WI38 (cell line): ENCODE results near the gene FHDC1.

ENCODE experiments used
- H3K4me3 ChIP-seq: 2 replicates; pipeline ENCODE4 v1.5.1; 2011; ENCODE audit warnings: low read depth, mild to moderate bottlenecking, control low read depth, low read length
- TF ChIP-seq, protein P1 (sequence below): IDR thresholded peaks from 2 replicates; pipeline ENCODE4 v1.5.1; 2012; ENCODE audit warnings: low read depth, mild to moderate bottlenecking, control low read depth, low read length

FHDC1 gene

DNA sequence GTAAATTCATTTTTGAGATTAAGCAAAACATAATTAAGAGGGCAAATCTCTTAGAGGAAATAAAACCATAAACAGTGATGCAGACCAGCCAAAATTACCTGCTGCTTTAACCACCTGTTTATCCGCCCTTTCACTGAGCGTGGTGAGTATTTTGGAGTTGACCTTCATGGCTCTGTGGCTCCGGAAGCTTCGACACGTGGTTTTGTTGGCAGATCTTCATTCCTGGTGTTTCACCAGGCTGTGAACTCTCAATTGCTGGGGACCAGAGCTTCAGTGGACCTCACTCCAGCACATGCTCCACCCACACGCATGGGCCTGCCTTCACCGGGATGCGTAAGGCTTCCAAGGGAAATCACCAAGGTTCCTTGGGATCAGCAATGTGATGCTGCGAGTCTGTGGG, 83.8 kb downstream of the FHDC1 start:
- TF ChIP-seq, protein P1, sequence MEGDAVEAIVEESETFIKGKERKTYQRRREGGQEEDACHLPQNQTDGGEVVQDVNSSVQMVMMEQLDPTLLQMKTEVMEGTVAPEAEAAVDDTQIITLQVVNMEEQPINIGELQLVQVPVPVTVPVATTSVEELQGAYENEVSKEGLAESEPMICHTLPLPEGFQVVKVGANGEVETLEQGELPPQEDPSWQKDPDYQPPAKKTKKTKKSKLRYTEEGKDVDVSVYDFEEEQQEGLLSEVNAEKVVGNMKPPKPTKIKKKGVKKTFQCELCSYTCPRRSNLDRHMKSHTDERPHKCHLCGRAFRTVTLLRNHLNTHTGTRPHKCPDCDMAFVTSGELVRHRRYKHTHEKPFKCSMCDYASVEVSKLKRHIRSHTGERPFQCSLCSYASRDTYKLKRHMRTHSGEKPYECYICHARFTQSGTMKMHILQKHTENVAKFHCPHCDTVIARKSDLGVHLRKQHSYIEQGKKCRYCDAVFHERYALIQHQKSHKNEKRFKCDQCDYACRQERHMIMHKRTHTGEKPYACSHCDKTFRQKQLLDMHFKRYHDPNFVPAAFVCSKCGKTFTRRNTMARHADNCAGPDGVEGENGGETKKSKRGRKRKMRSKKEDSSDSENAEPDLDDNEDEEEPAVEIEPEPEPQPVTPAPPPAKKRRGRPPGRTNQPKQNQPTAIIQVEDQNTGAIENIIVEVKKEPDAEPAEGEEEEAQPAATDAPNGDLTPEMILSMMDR: no peak
- no peak overlapping the region for H3K4me3 ChIP-seq

DNA sequence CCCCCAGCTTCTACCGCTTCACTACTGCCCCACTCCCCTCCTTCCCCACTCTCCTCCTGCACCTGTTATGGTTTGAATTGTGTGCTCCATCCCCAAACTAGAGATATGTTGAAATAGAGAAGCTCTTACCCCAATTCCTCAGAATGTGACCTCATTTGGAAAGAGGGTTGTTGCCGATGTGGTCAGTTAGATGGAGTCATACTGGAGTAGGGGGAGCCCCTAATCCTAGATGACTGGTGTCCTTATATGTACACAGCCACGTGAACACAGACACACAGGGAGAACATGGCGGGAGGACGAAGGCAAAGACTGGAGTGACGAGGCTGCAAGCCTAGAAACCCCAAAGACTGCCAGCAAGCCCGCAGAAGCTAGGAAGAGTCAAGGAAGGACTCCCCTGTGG, 84.3 kb downstream of the FHDC1 start:
- TF ChIP-seq, protein P1: no peak
- H3K4me3 ChIP-seq: no peak overlapping the region

DNA sequence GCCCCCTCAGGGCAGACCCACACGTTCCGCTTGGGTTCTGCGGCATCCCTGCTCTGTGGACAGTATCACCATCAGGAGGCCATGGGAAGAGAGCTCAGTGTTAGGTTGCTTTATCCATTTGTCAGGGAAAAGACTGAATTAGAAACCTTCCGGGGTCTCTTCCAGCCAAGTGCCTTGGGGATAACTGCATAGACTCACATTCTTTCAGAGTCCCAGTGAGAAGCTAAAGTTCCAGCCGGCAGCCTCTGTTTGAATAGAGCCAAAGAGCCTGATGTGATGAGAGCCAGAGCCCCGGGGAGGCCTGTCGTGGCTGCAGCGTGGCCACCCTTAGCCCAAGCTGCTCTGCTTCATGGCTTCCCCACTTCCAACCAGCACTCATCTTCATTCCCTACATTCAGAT, 85.2 kb downstream of the FHDC1 start:
- TF ChIP-seq, protein P1: no peak
- no peak overlapping the region for H3K4me3 ChIP-seq

DNA sequence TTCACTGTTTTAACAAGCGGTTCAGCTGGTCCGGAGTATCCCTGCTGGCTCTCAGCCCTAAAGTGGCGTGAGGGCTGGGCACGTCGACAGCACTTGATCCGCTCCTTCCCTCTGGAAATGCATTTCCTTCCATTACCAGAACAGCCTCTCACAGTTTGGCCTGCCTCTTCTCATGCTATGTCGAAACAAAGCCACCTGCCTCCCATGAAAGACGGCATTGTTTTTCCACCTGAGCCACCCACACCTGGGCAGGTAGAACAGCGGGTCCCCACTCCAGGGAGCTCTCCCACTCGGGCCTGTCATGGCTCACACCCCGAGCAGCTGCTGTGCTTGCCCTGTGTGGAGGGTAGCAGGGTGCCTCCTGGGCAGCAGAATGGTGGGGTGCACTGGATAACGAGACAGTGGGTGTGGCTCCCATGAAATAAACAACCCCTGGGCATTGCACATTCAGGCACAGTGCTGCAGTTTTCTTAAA, 86.2 kb downstream of the FHDC1 start:
- TF ChIP-seq, protein P1: no peak
- H3K4me3 ChIP-seq: no peak overlapping the region

DNA sequence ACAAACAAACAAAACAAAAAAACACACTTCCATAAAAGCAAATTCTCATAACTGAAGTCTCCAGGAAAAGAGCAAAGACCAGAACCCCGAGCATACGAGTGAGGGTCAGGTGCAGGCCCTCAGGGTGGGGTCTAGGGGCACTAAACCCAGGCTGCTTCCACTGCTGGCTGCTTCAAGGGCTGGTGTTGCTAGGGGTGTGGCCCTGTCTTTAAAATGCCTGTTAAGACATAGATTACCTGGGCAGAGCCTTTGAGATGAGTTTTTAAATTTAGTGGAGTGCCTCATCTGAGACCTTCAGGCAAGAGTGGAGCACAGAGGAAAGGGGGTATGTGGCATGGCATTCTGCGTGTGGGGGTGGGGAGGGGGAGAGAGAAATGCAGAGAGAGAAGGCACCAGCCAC, 87.0 kb downstream of the FHDC1 start:
- TF ChIP-seq, protein P1: no peak
- H3K4me3 ChIP-seq: no peak overlapping the region

DNA sequence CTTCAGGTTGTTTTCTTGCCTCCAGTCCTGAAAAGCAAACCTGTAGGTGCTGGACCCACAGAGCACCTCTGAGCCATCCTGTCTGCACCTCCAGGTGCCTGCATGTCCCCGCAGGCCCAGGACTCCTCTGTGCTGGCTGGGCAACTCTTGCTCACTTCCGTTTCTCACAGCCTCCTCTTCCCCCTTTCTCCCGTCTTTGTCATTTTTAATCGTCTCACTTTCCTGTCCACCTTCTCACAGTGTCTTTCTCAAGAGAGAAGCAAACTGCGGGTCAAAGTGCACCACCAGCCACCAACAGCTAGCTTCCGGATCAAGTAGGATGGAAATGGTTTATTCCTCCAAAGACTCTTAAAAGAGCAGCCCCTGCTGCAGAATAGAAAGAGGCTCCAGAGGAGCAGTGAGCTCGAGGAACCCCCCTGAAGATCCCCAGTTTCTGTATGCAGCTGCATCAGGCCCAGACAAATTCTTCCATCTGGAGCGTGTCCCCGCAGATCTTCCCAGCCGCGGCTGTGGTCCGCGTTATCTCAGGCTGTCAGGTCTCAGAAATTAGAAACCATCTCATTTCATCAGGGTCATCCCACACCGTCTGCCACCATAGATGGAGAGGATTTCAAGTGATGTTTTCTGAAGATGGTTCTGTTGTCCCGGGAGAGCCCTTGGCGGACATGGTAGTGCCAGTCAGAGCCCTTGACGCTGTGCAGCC, 87.7 kb downstream of the FHDC1 start:
- TF ChIP-seq, protein P1: no peak
- no peak overlapping the region for H3K4me3 ChIP-seq

DNA sequence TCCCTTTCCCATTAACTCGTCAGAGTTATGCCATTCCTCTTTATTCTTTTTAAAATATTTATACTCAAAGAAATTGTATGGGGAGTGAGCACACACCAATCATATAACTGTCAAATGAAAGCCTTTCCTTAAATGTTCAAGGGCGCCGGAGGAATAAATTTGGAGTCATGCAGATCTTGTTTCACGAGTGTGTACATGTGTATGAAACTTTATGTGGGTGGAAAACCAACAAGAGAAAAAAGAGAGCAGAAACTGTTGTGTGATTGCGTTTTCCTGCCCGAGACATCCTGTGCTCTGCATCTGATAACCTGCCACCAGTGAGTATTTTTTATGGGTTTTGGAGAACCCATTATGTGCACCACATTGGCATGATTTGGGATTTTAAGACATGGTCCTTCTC, 88.3 kb downstream of the FHDC1 start:
- TF ChIP-seq, protein P1: no peak
- no peak overlapping the region for H3K4me3 ChIP-seq
